DMS 273 (cell line): ENCODE data around the gene FBXW4.
"Not testable (repeated sequence)": the region's sequence is repeated elsewhere in the genome, so short reads cannot be mapped to it uniquely, and the experiment has no call there.

Experiments
- DNase-seq: peaks from one replicate; lab custom pipeline; 2025; ENCODE audit not compliant: unreplicated experiment; lab: John Stamatoyannopoulos, UW

Gene FBXW4

GRCh38 chr10:101656890-101657289, 38.1 kb downstream of the FBXW4 start:
- DNase-seq: no peak

GRCh38 chr10:101655570-101655969, 39.4 kb downstream of the FBXW4 start:
- no peak for DNase-seq

- DNase-seq: no peak
Measured at GRCh38 chr10:101653536-101653935, 41.4 kb downstream of the FBXW4 start.

DNA sequence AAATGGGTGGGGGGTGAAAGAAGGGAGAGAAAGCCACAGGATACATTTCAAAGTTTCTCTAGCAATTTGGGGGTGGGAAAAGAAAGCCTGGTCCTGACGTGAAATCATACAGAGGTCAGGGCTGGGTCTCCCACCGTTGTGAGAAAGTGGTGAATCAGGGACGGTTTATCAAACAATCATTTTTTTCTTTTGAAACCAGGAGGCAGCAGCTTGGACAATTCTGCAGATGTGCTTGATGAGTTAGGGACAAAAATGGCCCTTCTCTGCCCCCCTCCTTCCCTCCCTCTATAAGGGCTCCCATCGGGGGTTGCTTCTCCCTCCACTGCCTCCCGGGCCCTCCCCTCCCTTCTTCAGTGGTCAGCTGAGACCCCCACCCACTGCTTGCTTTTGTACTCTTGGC, 43.6 kb downstream of the FBXW4 start:
- DNase-seq: no peak

DNA sequence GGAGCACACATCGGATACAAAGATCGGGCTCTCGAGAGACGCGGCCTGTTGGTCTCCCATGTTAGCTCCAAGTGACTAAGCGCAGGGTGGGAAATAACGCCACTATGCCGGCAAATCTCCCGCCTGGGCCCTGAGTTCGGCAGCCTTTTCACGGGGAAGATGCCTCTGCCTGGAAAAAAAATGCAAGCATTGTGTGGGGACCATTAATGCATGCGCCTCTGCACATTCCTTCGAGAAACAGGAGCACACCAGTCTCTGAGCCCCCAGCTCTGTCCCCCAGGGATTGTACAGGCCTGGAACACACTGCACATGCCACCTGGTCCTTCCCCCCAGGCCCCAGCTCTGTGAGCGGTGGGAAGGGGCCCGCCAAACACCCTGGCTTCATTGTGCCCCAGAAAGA, 44.1 kb downstream of the FBXW4 start:
- no peak for DNase-seq

- DNase-seq: no peak
Measured at GRCh38 chr10:101649525-101650085, 45.4 kb downstream of the FBXW4 start.

- no peak for DNase-seq
Measured at GRCh38 chr10:101647255-101647654, 47.7 kb downstream of the FBXW4 start.

- DNase-seq: no peak
Measured at GRCh38 chr10:101646364-101646763, 48.6 kb downstream of the FBXW4 start.

DNA sequence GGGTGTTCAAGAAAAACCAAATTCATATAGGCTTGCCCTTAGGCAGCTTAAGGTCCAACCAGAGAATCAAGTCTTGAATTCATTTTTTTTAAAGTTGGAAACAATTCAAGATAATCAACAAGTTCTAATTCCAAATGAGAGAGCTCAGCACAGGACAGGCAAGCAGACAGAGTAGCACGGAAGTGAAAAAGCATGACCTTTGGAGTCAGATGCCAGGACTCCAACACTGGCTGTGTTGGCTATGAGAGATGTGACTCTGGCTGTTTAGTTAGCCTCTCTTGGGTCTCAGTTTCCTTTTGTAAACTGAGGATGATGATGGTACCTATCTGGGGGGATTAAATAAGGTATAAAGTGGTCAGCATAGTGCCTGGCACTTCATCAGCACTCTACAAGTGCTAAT, 49.3 kb downstream of the FBXW4 start:
- no peak for DNase-seq

DNA sequence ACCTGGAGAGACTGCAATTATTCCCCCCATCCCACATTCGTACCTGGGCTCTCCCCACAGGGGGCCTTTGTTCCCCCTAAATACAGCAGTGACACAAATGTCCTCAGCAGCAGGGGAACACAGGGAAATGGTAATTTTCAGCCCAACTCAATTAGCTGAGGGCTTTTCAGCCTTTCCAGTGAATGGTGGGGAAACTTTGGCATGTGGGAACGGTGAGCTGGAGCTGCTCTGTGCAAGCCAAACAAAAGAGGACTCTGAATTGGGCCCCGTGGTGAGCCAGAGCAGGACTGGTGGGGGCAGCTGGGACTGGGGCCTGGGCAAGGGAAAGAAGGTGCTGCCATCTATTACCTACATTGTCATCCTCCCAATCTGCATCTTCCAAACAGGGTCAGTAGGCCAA, 51.0 kb downstream of the FBXW4 start:
- DNase-seq: no peak

GRCh38 chr10:101643546-101643945, 51.4 kb downstream of the FBXW4 start:
- DNase-seq: no peak

DNA sequence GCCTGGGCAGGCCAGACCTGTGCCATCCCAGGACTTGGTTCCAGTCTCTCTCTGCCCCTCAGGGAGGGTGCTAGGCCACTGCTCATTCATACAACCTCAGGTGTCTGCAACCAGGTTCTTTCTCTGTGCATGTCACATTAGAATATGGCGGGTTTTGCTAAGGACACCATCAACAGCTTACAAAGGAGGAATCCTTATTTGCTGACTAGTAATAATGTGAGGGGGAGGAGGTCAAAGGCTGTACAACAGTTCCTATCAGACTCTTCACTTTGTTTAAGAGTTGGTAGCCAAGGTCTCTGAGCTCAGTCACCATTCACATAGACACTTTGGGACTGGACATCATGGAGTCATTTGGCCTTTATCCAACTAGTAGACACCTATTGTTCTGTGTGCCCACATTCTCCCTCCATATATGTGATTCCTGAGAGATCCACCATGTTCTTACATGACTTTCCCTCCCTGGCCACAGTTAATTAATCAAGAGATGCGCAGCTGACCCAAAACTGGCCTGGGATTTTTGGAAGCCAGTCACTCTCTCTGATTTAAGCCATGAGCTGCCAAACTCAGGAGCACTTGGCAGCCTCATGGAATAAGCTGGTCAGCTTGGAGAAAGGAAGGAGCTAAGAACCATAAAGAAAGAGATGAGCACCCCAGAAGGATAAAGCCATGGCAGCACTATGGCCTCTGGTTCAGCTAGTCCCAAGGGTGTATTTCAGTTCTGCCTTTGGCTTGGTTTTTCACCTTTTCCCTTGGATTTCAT, 55.6 kb downstream of the FBXW4 start:
- no peak for DNase-seq

GRCh38 chr10:101633510-101633909, 61.5 kb downstream of the FBXW4 start:
- not testable (repeated sequence) for DNase-seq

GRCh38 chr10:101631821-101632475, 63.0 kb downstream of the FBXW4 start:
- no peak for DNase-seq

DNA sequence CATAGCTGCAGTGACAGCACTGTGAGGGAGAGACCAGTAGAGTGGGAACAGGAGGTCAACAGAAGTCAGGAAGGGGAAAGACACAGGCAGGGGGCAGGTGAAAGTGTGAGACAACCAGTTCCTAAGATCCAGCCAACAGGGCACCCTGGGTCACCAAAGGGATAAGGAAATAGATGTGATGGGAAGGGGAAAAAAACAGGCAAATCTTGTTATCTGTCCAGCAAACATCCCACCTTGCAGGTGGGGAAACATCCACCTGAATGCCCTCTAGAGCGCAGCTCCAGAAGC, 64.4 kb downstream of the FBXW4 start:
- DNase-seq: no peak

- DNase-seq: no peak
Measured at GRCh38 chr10:101629837-101630632, 64.9 kb downstream of the FBXW4 start.

GRCh38 chr10:101625821-101626412, 69.1 kb downstream of the FBXW4 start:
- no peak for DNase-seq

- no peak for DNase-seq
Measured at GRCh38 chr10:101624526-101625102, 70.4 kb downstream of the FBXW4 start.

- DNase-seq: no peak
Measured at GRCh38 chr10:101623528-101623927, 71.4 kb downstream of the FBXW4 start.

DNA sequence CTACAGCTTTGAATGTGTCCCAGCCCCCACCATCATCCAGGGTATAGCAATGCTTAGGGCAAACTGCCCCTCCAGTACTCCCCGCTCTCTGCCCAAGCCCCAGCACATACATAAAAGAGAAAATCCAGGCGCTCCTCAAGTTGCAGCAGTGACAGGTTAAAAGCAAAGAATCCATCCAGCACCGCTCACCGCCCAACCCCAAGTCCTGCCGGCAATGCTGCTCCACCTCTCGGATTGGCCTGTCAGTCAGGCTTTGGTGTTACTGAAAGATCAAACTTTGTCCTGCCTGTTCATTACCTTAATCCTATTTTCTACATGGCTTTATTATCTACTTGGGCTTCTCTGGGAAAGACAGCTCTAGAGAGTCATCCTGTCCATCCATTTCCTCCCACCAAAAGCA, 75.0 kb downstream of the FBXW4 start:
- no peak for DNase-seq

DNA sequence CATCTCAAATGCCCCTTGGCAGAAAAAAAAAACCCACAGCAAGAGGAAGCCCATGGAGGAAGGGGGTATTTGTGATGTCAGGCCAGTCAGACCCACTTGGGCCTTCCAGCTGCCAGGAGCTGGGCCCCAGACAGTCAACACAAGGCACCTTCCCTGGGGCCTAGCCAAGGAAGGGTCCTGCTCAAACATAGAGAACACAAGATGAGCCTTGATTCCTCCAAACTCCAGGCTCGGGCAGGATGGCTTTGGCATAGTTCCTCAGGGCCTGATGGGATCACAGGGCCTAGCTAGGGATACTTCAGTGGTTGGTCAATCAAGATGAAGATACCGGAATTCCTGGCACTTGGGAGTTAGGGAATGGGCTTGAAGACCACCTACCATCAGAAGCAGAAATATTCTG, 76.1 kb downstream of the FBXW4 start:
- no peak for DNase-seq
